Measurements from ENCODE around the gene ABHD12B. TPM values are rescaled to one million over a fixed set of nuclear protein-coding genes. Genes with fewer than 3 reads are reported as not detected.

The ABHD12B gene
- total and polyA plus RNA-seq, 2 of the 13 experiments (the other 11 are each of a cell fraction or from before 2014, with no cell fraction given) = not detected

GRCh38 chr14:50875359-50876070 is 3.7 kb downstream of the ABHD12B start (continued):
- TF ChIP-seq TEF (CRISPR knock-in tag; IDR thresholded peaks at IDR 0.05) (no peak), ZBTB34 (CRISPR knock-in tag; IDR thresholded peaks at IDR 0.05) (peak; percentile 92), KAT7 (CRISPR knock-in tag; IDR thresholded peaks at IDR 0.05; ENCODE audit: borderline replicate concordance) (no peak), ZNF281 (CRISPR knock-in tag; IDR thresholded peaks at IDR 0.05; ENCODE audit: borderline replicate concordance) (peak; percentile 39; the same call in 1 of the 2 replicates), HMGA1 (CRISPR knock-in tag; conservative IDR thresholded peaks at IDR 0.05) (no peak), ZNF292 (CRISPR knock-in tag; IDR thresholded peaks at IDR 0.05; ENCODE audit: borderline replicate concordance, low read depth) (peak; percentile 96), SALL1 (CRISPR knock-in tag; IDR thresholded peaks at IDR 0.05) (peak; percentile 88), IKZF5 (CRISPR knock-in tag; IDR thresholded peaks at IDR 0.05) (peak; percentile 51; the same call in 1 of the 2 replicates), ATM (IDR thresholded peaks at IDR 0.05; ENCODE audit: borderline replicate concordance) (no peak), ZNF646 (CRISPR knock-in tag; IDR thresholded peaks at IDR 0.05) (no peak), ZKSCAN5 (CRISPR knock-in tag; IDR thresholded peaks at IDR 0.05) (no peak), TCF12 (IDR thresholded peaks at IDR 0.05) (no peak), TCF12 (CRISPR knock-in tag; IDR thresholded peaks at IDR 0.05) (no peak), ZBTB8A (CRISPR knock-in tag; IDR thresholded peaks at IDR 0.05; ENCODE audit: borderline replicate concordance, low read depth) (no peak), KDM3A (CRISPR knock-in tag; IDR thresholded peaks at IDR 0.05; ENCODE audit: low read depth) (no peak), ZNF256 (CRISPR knock-in tag; conservative IDR thresholded peaks at IDR 0.05) (no peak)
